ENCODE results near the gene MYO18B.

DNA sequence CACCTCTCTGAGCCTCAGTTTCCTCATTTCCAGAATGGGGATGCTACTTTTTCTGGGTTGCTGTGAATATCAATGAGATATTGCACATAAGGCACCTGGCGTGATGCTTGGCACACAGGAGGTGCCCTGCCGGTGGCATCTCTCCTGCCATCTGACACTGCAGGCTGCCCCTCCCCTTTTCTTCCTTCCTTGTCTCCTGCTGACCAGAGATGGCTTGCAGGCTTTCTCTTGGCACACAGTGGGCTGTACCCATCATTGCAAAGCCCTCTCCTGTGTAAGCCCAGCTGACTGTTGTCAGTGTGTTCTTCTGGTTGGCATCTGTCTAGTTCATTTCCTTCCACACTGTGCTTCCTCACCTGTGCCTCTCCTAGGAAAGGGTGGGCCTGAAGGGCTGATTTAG is 91.7 kb downstream of the MYO18B start:
- TF ChIP-seq YY1 (IDR thresholded peaks at IDR 0.05; ENCODE audit: insufficient read depth, insufficient read length) (no peak), ZNF274 (IDR thresholded peaks at IDR 0.05; ENCODE audit: low read depth, low read length) (no peak)
